HTERT RPE-1 (cell line): ENCODE measurements around the gene SMARCA4.
"Not testable (repeated sequence)": the region's sequence is repeated elsewhere in the genome, so short reads cannot be mapped to it uniquely, and the experiment has no call there.

Experiments
- in situ Hi-C: fragments of 300-500 bp; cut with MboI; formaldehyde crosslinking; loops from 4 replicates; pipeline ENCODE4 v1.14.3; 2020; ENCODE audit warnings: low sequenced_read_pairs

Gene SMARCA4

DNA sequence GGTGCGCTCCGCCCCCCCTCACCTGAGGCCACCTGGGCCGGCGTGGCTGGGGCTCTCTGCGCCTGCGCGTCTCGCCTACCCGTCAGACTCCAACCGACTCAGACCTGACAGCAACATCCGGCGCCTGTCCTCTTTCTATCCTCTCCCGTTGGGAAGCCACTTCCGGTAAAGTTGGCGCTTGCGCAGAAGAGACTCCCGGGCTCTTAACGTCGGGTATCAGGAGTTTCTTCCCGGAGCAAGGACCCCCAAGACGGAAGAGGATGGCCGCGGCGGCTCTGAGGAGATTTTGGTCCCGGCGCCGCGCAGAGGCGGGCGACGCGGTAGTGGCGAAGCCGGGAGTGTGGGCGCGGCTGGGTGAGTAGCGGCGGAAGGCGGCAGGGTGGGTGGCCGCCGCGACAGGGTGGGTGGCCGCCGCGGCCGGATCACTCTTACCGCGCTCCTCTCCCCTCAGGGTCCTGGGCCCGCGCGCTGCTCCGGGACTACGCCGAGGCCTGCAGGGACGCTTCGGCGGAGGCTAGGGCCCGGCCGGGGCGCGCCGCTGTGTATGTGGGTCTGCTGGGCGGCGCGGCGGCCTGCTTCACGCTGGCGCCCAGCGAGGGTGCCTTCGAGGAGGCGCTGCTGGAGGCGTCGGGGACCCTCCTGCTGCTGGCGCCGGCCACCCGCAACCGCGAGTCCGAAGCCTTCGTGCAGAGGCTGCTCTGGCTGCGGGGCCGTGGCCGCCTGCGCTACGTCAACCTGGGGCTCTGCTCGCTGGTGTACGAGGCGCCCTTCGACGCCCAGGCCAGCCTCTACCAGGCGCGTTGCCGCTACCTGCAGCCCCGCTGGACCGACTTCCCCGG is 32.0 kb upstream of the SMARCA4 start, which contains the start of the genes TIMM29 and YIPF2:
TSS of gene TIMM29 (plus strand) at position 249 of the 839 bp plus-strand sequence. CDS start at position 261, 12 bp downstream.
TSS of gene YIPF2 (minus strand) at position 77 of the 839 bp plus-strand sequence. CDS start 229 bp downstream, outside the sequence.
- in situ Hi-C loops: no loop called here

DNA sequence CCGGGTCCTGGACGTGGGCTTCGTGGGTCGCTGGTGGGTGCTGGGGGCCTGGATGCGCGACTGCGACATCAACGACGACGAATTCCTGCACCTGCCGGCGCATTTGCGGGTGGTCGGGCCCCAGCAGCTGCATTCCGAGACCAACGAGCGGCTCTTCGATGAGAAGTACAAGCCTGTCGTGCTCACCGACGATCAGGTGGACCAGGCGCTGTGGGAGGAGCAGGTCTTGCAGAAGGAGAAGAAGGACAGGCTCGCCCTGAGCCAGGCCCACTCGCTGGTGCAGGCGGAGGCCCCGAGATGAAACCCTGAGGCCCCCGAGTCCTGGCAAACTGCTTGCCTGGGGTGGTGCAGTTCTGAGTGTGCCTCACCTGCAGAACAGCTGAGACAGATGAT is 31.4 kb upstream of the SMARCA4 start:
- in situ Hi-C loops: no loop called here

DNA sequence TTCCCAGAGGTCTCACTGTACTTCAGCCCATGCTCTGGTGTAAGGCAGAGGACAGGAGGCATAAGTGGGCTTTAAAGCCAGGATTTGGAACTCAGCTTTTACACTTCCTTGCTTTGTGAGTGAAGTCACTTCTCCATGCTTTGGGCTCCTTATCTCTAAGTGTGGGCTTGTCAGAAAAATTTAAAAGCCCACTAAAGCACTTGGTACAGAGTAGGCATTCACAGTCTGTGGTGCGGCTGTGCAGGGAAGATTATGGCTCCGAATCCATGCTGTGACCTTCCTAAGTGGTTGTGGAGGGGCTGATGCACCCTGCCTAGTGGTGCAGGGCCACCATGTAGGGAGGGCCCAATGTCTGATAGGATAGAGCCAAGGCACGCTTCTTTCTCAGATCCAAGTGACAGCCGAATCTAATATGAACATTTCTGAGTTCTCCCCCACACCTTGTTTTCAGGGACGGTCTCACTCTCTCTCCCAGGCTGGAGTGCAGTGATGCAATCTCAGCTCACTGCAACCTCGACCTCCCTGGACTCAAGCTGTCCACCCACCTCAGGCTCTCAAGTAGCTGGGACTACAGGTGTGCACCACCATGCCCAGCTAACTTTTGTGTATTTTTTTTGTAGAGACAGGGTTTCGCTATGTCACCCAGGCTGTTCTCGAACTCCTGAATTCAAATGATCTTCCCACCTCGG is 25.3 kb upstream of the SMARCA4 start:
- in situ Hi-C loops: no loop called here

DNA sequence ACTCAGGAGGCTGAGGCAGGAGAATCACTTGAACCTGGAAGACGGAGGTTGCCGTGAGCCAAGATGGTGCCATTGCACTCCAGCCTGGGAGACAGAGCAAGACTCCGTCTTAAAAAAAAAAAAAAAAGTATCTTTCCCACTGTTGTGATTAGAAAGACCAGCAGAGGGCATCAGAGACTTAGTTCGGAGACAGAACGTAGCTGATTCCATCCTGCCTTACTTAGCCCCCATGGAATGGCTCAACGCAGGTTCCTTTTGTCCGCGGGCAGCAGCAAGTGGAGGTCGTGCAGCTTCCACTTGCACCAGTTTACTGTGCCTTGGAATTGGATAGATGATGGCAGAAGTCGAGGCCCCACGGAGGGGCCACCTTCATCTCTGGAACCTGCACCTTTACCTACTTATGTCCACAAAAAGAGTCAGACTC is 24.2 kb upstream of the SMARCA4 start:
- in situ Hi-C loops: no loop called here

DNA sequence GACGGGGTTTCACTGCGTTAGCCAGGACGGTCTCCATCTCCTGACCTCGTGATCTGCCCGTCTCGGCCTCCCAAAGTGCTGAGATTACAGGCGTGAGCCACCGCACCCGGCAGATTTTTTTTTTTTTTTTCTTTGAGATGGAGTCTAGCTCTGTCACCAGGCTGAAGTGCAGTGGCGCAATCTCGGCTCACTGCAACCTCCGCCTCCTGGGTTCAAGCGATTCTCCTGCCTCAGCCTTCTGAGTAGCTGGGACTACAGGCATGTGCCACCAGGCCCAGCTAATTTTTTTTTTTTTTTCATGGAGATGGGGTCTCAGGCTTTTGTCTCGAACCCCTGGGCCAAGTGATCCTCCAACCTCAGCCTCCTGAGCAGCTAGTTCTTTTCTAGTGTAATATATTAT is 19.2 kb upstream of the SMARCA4 start:
- in situ Hi-C loops: not testable (repeated sequence)

DNA sequence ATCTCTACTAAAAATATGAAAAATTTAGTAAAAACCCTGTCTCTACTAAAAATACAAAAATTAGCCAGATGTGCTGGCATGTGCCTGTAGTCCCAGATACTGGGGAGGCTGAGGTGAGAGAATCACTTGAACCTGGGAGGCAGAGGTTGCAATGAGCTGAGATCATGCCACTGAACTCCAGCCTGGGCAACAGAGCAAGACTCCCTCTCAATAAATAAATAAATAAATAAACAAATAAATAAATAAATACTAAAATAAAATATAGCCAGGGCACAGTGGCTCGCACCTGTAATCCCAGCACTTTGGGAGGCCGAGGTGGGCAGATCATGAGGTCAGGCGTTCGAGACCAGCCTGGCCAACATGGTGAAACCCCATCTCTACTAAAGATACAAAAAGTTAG is 17.4 kb upstream of the SMARCA4 start:
- in situ Hi-C loops: not testable (repeated sequence)

DNA sequence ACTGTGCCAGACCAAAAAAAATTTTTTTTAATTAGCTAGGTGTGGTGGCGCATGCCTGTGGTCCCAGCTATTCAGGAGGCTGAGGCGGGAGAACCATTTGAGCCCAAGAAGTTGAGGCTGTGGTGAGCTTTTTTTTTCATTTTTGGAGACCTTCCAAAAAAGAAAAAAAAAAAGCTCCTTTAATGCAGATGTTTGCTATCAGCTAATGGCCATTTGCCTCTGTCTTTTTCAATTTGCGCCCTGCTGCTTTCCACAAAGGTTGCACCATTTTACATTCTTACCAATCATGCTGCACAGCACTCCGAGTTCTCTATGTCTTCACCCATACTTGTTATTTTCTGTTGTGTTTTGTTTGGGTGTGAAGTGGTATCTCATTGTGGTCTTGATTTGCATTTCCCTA is 15.6 kb upstream of the SMARCA4 start:
- in situ Hi-C loops: no loop called here

DNA sequence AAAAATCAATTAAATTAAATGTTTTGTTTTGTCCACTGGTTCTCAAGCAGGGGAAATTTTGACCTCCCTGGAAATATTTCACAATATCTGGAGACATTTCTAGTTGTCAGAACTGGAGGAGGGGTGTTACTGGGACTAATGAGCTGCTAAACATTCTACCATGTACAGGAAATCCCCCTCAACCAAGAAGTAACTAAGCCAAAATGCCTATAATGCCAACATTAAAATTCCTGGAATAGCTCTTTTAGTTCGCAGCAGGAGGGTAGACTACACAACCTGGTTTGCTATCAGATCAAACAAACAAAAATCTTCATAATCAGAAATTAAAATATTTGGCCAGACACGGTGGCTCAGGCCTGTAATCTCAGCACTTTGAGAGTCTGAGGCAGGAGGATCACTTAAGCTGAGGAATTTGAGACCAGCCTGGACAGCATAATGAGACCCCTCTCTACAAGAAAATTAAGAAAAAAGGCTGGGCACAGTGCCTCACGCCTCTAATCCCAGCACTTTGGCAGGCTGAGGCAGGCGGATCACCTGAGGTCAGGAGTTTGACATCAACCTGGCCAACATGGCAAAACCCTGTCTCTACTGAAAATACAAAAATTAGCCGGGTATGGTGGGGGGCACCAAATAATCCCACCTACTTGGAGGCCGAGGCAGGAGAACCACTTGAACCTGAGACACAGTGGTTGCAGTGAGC is 13.7 kb upstream of the SMARCA4 start:
- in situ Hi-C loops: no loop called here

DNA sequence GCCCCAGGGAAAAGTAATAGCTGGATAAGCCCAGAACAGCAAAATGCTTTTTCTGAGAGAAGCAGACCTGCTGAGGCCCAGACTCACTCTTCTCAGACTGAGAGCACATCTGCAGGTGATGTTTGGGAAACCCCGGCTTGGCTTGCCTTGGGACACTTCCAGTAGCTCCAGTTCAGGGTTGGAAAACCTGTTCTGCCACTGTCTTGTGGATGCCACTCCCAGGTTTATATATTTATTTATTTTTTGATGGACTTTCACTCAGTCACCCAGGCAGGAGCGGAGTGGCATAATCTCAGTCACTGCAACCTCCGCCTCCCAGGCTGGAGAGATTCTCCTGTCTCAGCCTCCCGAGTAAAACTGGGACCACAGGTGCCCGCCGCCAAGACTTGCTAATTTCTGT is 8.0 kb upstream of the SMARCA4 start:
- in situ Hi-C loops: no loop called here

DNA sequence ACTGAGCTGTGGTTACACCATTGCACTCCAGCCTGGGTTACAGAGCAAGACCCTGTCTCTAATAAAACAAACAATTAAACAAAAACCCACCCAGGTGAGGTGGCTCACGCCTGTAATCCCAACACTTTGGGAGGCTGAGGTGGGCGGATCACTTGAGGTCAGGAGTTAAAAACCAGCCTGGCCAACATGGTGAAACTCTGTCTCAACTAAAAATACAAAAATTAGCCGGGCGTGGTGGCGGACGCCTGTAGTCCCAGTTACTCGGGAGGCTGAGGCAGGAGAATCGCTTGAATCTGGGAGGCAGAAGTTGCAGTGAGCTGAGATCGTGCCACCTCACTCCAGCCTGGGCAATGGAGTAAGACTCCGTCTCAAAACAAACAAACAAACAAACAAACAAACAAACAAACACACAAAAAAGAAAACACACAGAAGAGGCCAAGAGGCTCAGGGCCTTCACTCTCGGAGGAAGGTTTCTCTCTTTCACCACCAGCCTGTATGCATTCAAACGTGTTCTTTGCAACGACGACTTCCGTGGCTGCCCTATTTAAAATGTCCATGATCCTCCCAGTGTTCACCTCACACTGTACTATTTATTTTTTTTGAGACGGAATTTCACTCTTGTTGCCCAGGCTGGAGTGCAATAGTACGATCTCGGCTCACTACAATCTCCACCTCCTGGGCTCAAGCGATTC is 1.4 kb upstream of the SMARCA4 start:
- in situ Hi-C loops: not testable (repeated sequence)

DNA sequence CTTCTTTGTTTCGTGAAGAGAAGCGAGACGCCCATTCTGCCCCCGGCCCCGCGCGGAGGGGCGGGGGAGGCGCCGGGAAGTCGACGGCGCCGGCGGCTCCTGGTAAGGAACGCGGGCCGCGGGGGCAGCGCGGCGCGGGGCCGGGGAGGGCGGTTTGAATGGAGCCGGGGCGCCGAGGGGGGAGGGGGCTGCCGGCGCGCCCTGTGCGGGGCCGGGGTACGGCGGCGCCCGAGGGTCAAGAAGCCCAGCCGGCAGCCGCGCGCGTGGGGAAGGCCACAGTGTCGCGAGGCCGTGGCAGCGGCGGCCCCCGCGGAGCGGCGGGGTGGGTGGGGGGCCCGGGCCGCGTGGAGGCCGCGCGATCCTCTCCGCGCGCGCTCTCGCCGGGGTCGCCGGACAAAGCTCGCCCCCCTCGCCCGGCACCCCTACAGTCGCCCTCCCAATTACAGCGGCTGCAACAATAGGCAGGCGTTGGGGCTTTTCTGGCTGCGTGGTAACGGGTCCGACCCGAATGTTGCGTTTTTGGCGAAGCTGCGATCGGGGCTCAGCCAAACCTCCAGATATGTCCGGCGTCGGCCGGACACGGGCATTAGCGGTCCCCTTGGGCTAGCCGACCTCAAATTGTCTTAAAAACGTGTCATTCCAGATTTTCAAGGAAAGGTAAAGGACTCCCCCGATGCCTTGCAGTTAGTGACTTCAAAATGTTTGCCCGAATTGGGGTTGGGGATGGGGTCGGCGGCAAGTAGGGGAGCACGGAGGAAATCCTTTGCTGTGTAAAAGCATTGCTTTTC is 437 bp downstream of the SMARCA4 start:
- in situ Hi-C loops: no loop called here

DNA sequence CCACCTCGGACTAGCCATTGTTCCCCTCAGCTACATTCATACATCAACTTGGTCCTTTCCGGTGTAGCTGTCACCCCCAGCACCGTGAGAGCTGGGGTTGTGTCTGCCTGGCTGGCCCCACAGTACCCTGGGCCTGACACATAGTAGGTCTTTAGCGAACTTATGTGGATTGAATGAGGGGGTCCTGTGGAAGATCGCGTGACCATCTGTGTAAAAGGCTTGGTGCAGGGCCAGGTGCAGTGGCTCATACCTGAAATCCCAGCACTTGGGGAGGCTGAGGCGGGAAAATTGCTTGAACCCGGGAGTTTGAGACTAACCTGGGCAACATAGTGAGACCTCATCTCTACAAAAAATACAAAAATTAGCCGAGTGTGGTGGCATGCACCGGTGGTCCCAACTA is 2.0 kb downstream of the SMARCA4 start:
- in situ Hi-C loops: no loop called here

DNA sequence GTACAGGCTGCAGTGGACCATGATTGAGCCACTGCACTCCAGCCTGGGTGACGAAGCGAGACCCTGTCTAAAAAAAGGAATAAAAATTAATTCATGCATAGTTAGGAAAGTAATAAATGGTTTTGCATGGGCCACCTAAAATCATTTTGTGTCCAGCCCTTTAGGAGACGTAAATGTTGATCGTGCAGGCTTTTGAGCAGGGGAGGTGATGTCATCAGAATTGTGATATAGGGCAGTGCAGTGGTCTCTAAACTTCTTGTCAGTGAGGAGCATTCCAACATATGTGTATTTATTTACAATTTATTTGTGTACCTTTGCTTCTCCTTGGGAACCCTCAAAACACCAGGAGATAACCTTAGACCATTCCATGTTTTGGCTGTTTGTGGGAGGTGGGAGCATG is 3.0 kb downstream of the SMARCA4 start:
- in situ Hi-C loops: no loop called here

DNA sequence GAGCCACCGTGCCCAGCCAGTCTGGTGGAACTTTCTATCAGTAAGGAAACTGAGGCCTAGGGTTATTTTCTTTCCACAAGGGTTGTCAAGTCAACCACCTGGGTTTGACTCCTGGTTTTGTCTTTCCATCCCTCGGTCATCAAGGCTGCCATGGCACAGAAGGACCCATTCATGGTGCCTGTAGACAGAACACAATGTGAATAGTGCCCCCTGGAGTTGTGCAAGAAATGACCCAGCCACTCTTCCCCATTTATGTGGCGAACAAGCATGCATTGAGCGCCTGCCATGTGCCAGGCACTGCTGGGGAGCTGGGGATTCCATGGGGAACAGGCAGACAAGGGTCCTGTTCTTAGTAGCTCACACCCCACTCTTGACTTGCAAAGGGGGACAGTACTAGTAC is 4.1 kb downstream of the SMARCA4 start:
- in situ Hi-C loops: no loop called here

DNA sequence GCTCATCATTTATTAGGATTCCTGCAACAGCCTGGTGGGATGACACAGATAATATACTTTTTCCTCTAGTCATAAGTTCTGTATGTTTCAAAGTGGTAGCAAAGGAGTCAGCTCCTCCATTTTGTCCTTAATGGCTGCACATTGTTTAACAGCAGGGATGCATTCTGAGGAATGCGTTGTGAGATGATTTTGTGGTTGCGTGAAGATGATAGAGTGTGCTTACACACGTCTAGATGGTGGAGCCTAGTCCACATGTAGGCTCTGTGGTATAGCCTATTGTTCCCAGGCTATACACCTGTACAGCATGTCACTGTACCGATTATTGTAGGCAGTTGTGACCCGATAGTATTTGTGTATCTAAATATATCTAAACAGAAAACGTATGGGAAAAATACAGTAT is 4.6 kb downstream of the SMARCA4 start:
- in situ Hi-C loops: no loop called here

DNA sequence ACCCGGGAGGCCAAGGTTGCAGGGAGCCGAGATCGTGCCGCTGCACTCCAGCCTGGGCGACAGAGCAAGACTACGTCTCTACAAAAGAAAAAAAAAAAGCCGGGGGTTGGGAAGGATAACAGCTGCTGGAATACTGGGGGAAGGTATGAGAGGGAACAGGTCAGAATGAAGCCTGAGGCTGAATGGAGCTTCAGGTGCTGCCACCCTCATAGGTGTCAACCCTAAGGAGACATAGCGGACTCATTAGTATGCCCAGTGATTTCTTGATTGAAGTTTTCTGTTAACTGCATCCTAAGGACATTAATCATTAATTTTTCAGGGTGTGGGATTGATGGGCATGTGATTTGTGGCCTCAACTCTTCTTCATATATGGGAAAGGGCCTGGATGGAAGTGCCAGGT is 6.0 kb downstream of the SMARCA4 start:
- in situ Hi-C loops: no loop called here

DNA sequence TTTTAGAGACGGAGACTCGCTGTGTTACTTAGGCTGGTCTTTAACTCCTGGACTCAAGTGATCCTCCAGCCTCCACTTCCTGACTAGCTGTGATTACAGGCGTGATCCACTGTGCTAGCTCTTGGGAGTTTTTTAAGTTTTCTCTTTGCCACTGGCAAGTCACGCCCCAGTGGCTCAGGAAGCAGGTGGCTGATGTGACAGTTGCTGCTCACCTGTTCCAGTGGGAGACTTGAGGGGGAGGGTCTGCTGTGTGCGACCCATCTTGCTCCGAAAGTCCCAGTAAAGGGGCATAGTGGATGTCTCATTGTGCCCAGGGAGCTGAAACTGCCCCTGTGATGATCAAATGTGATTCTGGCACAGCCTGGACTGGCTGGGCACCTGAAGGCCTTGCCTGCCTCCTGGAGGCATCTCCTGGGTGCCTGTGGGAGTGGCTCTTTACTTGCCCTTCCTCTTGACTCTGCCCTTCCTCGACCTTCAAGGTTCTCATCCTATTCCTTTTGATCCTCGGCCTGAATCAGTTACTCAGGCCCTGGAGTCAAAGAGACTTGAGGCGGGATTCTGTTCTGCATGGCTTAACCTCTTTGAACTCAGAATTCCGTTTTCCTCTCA is 7.8 kb downstream of the SMARCA4 start:
- in situ Hi-C loops: no loop called here

DNA sequence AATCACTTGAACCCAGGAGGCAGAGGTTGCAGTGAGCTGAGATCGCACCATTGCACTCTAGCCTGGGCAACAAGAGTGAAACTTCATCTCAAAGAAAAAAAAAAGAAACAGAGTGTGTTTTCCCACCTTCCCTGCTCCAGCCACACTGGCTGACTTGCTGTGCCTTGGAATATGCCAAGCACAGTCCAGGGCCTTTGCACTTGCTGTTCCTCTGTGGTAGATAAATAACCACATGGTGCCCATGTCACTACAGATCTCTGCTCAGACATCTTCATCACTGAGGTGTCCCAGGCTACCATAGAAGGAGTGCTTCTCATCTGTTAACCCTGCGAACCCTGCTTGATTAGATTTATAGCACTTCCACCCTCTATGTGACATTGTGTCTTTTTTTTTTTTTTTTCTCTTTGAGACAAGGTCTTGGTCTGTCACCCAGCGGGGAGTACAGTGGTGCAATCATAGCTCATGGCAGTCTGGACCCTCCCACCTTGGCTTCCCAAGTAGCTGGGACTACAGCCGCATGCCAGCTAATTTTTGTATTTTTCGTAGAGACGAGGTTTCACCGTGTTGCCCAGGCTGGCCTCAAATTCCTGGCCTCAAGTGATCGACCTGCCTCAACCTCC is 10.4 kb downstream of the SMARCA4 start:
- in situ Hi-C loops: no loop called here

DNA sequence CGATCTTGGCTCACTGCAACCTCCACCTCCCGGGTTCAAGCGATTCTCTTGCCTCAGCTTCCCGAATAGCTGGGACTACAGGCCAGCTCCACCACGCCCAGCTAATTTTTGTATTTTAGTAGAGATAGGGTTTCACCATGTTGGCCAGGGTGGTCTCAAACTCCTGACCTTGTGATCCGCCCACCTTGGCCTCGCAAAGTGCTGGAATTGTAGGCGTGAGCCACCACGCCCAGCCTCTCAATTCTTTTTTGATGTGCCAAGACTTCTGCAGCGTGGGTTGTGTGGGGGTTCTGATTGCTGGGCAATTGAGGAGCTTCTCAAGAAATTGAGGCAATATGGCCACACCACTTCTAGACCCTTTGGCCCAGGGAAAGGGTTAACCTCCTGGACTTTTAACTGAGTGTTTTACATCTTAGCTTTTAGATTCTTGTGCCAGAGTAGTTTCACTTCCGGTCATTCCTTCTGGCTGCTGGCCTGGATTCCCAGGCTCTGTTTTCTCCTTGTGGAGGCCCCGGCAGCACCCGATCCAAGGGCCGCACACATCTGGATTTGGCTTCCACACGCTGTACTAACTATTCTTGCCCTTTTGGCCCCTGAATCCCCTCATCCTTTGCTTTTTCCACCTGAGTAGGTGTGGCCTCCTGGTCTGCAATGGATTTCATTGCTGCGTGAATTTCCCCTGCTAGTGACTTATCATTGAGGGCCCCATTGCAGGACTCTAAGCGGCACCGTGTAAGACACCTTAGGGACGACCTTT is 14.7 kb downstream of the SMARCA4 start:
- in situ Hi-C loops: no loop called here
